GM18511 (cell line): ENCODE measurements around the gene SLF1.

ENCODE experiments used
- ATAC-seq: cut with Tn5 transposase; IDR thresholded peaks from one replicate; pipeline ENCODE4 v1.9.1; 2021; ENCODE audit warnings: mild to moderate bottlenecking, moderate library complexity; ENCODE audit not compliant: unreplicated experiment

SLF1 gene

DNA sequence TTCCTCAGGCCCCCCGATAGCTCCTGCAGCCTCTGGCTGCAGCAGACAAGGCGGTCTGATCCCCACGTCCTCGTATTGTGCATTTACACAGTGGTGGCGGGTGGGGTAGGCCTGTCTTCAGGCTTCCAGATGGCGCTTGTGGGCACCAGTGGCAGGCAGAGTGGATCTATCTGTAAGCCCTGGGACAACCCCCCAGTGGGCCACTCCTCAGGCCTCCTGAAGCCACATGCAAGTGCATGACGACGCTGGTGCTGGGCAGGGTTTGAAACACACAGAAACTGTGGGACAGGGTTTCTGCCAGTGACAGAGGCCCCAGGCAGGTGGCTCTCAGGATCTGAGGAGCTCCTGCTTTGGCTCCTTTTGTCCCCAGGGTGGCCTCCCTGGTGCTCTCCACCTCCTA lies 42.0 kb downstream of the SLF1 start:
- no peak for ATAC-seq

- ATAC-seq: no peak
Measured at GRCh38 chr5:94661086-94661485, 42.6 kb downstream of the SLF1 start.

DNA sequence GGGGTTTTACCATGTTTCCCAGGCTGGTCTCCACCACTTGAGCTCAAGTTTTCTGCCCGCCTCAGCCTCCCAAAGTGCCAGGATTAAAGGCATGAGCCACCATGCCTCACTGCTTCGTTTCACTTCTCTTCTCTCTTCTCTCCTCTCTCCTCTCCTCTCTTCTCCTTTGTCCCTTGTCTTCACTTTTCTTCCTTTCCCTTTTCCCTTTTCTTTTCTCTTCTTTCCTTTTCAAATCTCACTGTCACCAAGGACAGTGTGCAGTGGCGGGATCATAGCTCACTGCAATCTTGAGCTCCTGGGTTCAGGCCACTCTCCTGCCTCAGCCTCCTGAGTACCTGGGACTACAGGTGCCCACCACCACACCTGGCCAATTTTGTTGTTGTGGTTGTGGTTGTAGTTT lies 49.5 kb downstream of the SLF1 start:
- ATAC-seq: no peak

GRCh38 chr5:94670726-94671125 lies 52.3 kb downstream of the SLF1 start:
- ATAC-seq: no peak

DNA sequence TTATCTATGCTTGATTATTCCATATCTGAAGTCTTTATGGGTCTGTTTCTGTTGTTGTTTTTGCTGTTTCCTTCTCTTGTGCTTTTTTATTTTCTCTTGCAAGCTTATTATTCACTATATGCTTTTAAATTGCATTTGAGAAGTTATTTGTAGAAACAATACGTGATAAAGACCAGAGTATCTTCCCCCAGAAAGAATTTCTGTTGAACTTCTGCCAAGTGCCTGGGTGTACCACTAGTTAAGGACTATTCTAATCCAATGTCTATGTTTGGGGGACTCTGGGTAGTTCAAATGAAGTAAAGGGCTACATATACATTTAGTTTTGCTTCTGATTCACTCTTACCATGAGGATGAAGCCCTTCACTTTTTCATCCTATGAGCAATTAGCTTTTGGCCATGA lies 54.3 kb downstream of the SLF1 start:
- no peak for ATAC-seq

GRCh38 chr5:94674490-94675382 lies 56.3 kb downstream of the SLF1 start:
- ATAC-seq: no peak

- ATAC-seq: no peak
Measured at GRCh38 chr5:94675965-94676618, 57.6 kb downstream of the SLF1 start.

GRCh38 chr5:94682814-94683520 lies 64.5 kb downstream of the SLF1 start:
- ATAC-seq: no peak

DNA sequence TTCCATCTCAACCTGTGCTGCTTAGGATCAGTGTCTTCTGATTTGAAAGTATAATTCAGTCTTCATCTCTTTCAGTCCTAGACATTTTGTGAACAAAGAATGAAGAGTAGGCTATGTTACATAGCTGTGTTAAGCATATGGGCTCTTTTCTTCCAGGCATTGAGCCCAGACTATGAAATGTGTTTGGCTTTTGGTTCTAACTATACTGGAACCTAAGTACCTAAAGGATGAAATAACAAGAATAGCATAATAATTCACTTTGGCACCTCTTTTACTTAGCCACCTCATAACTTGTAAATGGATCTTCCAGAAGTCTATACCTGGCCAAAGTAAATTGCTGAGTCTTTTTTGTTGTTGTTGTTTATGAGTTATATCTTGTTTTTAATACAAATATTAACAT lies 71.4 kb downstream of the SLF1 start:
- no peak for ATAC-seq

DNA sequence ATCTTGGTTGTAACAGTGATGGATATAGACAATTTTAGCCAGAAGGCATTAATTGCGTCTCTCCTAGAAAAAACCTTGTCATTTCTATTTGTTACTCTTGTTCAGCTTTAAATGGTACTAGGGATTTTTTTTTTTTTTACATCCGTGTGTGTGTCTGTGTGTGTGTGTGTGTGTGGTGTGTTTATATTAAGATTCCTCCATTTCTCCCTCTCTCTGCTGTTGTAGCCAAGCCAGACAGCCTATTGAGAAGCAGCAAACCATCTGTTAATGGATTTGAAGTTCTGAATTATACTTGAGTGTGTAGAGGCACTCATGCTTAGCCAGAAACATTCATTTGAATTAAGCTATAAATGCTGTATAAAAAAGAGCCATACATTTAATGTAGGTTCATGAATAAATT lies 72.3 kb downstream of the SLF1 start:
- ATAC-seq: no peak

GRCh38 chr5:94691291-94691690 lies 72.8 kb downstream of the SLF1 start:
- ATAC-seq: no peak

DNA sequence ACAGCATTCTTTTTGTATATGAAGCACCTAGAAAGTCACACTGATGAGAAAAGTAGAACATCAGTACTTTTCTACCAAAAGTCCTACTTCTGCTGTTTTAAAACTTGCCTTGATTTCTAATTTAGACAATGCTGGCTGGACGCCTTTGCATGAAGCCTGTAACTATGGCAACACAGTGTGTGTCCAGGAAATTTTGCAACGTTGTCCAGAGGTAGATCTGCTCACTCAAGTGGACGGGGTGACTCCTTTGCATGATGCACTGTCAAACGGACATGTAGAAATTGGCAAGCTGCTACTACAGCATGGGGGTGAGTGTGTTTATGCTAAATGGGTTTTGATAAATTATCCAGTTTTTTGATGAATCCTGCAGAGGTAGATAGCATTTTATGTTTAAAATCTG lies 73.5 kb downstream of the SLF1 start:
- ATAC-seq: no peak

- ATAC-seq: no peak
Measured at GRCh38 chr5:94692581-94692980, 74.1 kb downstream of the SLF1 start.

GRCh38 chr5:94693043-94693822 lies 74.8 kb downstream of the SLF1 start:
- peak; percentile 87 for ATAC-seq

DNA sequence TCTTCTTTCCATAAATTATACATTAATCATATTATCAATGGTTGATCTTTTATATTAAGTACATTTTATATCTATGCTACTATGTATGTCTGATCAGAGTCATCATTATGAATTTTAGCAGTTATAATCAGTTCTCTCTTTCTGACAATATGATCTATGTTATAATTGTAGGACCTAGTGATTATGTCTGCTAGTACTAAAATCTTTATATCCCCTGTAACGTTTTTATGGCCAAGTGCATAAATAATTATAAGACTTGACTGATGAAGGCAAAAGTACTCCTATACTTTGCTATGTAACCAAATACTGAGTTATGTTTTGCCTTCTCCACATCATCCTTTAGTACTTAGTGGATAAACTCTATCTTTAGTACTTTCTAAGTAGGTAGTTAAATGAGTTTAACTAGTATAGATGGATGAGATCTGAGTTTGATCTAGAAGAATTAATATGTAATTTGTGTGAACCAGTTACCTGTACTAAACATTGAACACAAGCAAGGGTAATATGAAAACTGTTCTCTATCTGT lies 75.4 kb downstream of the SLF1 start:
- no peak for ATAC-seq

DNA sequence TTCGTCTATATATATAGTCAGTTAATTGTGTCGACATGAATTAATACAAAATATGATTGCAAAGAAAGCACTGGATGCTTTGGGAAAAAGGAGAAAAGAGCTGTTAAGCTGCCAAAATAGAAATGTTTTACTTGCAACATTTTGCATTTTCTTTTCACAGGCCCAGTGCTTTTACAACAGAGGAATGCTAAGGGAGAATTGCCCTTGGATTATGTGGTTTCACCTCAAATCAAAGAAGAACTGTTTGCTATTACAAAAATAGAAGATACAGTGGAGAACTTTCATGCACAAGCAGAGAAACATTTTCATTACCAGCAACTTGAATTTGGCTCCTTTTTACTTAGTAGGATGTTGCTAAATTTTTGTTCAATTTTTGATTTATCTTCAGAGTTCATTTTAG lies 76.2 kb downstream of the SLF1 start:
- no peak for ATAC-seq

- no peak for ATAC-seq
Measured at GRCh38 chr5:94698197-94698596, 79.7 kb downstream of the SLF1 start.

- no peak for ATAC-seq
Measured at GRCh38 chr5:94699562-94699961, 81.1 kb downstream of the SLF1 start.

- ATAC-seq: peak; percentile 77
Measured at GRCh38 chr5:94700592-94700991, 82.1 kb downstream of the SLF1 start.

GRCh38 chr5:94702729-94703128 lies 84.3 kb downstream of the SLF1 start:
- ATAC-seq: peak; percentile 70

DNA sequence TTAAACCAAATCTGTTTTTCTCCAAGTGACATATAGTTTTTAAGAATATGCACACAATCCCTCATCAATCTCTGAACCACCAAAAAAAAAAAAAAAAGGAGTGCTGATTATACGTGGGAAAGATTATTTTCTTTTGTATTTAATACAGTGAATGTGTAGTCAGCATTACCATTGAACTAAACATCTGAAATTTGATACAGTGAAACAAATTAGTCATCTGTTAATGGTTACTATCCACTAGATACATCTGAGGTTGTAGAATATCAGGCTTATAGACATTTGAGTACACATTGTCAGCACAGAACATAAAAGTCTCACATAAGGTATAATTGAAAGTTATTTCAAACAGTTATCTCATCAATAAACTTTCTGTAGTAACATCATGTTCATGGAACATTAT lies 87.0 kb downstream of the SLF1 start:
- ATAC-seq: no peak
